ENCODE results near the gene EN2.
"Not testable (repeated sequence)": the region's sequence is repeated elsewhere in the genome, so short reads cannot be mapped to it uniquely, and the experiment has no call there.

Gene EN2

DNA sequence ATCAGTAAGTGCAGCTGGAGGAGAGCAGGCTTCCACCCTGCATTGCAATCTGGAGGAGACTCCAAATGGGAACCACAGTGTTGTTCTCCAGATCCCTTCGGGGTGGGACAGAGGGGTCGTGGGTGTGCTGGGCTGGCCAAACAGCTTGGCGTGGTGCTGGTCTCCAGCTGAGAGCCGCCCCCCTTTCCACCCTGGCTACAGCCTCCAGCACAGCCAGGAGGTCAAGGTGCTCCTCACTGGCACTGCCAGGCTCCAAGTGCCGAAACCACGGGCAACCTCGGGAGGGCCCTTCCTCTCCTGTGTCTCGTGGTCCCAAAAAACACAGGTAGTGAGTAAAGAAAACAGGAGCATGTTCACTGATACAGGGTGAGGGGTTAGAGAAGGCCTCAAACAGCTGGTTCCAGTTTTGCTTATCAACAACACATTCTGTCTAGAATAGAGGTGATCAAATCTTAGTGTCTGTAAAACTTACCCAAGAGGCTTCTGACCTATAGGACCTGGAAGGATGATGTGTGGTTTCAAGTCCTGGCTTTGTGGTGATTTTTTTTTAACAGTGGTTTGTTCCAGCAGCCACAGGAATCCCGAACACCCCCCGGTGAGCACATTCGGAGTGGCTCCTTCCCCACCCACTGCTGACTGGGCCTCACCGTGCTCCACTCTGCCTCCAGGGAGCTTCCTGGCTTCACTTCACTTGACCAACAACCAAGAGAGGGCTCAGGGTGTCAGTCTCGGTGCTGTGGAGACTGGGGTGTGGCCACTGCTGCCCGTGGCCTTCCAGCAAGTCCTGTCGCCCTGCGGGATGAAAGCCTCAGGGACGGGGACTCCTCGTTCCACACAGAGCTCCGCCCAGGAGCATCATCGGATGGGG lies 31.2 kb upstream of the EN2 start:
- DNase-seq, result no peak

DNA sequence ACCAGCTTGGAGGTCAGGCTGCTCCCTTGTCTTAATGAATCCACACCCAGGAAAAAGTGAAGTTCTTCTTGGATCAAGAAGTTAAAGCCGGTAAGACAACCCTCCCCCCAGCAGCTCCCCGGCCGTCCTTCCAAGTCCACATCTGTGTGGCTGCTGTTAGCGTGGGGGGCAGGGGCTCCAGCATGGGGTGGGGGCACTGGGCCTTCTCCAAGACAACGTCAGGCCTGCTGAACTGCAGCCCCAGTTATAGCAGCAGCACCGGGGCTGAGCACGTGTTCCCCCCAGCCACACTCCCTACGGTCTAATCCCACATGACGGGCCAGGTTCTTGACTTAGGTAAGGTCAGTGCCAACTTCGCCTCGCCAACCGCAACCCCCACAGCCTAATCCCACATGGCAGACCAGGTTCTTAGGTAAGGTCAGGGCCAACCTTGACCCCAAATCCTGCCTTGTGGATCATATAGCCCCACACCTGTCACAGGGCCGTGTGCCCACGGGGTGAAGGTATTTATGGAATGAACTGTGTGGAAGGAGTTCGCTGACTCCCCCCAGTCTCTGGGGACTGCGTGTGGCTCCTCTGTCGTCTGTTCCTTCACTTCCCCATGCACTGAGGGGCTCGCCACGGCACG lies 30.4 kb upstream of the EN2 start:
- DNase-seq, result no peak

GRCh38 chr7:155428171-155428834 lies 29.6 kb upstream of the EN2 start:
- DNase-seq, result no peak

- no peak for DNase-seq
Observed at GRCh38 chr7:155429651-155430050, 28.3 kb upstream of the EN2 start.

- DNase-seq, result no peak
Observed at GRCh38 chr7:155430606-155431005, 27.3 kb upstream of the EN2 start.

- no peak for DNase-seq
Observed at GRCh38 chr7:155431231-155431630, 26.7 kb upstream of the EN2 start.

DNA sequence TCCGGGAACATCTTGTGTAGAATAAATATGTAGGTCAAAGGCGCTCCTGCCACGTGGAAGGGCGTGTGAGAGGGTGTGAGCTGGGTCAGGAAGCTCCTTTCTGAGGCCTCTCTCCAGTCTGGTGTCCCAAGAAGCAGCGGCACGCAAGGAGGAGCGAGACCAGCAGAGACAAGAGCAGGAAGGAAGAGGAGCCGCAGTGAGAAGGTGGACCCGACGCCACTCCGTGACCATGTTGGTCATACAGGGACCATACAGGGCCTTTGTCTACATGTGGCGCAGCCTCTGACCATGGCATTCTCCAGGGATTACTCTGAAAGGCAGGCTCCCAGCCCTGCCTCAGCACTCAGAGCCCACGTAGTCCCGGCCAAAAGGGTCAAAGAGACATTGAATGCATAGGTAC lies 26.2 kb upstream of the EN2 start:
- no peak for DNase-seq

DNA sequence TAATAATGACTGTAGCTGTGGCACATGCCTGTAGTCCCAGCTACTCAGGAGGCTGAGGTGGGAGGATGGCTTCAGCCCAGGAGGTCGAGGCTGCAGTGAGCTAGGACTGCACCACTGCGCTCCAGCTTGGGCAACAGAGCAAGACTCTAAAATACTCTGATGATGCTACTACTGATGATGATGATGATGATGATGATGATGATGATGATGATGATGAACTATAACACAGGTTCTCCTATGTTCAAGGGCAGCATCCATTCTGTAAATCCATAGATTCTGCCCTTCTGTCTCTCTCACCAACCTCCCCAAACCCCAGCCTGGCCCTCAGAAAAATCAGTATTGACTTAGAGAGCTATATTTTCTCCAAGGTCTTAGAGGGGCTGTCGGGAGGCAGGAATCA lies 22.8 kb upstream of the EN2 start:
- DNase-seq, result no peak

DNA sequence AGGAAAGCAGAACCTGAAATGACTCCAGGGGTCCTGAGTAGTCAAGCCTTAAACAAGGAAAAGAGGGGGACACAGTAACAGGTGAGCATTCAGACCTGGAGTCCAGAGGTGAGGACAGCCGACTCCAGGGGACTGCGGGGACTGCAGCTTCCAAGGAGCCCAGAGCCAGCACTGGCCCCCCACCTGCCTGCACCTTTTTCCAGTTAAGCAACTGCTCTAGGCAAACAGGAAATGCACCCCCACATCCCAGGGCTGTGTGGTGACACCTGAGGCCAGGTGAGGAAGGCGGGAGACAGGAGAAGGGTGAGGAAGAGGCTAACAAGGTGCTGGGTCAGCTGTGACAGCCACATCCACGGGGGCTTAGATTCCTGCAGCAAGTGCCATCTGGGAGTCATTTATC lies 20.1 kb upstream of the EN2 start:
- no peak for DNase-seq

DNA sequence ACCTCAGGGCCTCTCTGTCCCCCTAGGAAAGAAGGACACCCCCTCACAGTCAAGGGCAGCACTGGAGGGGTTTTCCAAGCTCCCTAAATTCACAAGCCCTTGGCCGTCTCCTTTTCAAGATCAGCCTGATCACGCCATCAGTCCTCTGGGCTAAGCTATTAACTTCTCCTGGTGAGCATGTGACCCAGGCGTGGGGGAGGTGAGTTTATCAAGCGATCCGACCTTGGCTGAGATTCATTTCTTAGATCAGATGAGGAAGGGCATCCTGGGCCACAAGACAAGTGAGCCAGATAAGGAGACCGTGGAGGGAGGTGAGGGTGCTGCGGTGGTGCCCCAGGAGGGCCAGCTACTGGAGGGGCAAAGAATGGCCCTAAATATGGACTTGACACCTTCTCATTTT lies 19.2 kb upstream of the EN2 start:
- DNase-seq, result no peak

- DNase-seq, result no peak
Observed at GRCh38 chr7:155439311-155440017, 18.5 kb upstream of the EN2 start.

DNA sequence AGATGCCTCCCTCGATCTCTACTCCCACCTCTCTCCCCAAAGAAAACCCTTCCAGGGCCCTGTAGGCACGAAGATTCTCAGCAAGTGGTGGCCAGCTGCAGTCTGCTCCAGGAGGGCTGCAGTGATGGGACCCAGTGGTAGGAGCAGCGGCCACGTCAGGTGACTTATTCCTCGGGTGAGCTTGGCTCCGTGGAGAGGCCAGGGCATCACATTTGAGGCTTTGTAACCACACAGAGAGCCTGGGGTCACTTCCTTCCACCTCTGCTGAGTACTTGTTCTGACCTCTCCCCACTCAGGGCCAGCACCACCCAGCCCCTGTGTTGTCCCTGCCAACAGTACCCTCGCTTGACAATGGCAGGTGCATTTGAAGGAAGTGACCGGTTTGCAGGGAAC lies 17.9 kb upstream of the EN2 start:
- DNase-seq, result no peak

GRCh38 chr7:155441856-155442255 lies 16.1 kb upstream of the EN2 start:
- no peak for DNase-seq

DNA sequence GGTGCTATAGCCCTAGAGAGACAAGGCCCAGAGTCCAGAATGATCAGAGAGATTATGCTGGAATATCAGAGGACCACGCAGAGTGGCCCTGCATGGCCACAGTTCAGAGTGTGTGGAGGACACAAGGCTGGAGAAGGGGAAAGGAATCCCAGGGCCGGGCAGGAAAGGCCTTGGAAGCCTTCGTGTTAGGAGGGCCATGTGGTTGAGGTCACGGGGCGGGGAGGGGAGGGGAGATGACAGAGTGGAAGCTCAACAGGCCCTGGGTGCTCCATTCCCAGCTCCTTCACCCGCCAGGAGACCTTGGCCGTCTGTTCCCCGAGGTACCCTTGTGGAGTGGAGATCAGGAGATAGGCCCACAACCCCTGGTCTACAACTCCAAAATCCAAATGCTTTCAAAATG lies 13.2 kb upstream of the EN2 start:
- DNase-seq, result no peak

DNA sequence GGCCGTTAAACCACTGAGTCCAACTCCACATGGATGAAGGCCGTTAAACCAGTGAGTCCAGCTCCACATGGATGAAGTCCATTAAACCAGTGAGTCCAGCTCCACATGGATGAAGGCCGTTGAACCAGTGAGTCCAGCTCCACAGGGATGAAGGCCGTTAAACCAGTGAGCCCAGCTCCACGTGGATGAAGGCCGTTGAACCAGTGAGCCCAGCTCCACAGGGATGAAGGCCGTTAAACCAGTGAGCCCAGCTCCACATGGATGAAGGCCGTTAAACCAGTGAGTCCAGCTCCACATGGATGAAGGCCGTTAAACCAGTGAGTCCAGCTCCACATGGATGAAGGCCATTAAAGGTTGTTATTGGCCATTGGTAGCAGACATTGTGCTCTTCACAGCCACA lies 12.3 kb upstream of the EN2 start:
- not testable (repeated sequence) for DNase-seq

- no peak for DNase-seq
Observed at GRCh38 chr7:155447603-155448002, 10.3 kb upstream of the EN2 start.

- no peak for DNase-seq
Observed at GRCh38 chr7:155448632-155449007, 9.3 kb upstream of the EN2 start.

DNA sequence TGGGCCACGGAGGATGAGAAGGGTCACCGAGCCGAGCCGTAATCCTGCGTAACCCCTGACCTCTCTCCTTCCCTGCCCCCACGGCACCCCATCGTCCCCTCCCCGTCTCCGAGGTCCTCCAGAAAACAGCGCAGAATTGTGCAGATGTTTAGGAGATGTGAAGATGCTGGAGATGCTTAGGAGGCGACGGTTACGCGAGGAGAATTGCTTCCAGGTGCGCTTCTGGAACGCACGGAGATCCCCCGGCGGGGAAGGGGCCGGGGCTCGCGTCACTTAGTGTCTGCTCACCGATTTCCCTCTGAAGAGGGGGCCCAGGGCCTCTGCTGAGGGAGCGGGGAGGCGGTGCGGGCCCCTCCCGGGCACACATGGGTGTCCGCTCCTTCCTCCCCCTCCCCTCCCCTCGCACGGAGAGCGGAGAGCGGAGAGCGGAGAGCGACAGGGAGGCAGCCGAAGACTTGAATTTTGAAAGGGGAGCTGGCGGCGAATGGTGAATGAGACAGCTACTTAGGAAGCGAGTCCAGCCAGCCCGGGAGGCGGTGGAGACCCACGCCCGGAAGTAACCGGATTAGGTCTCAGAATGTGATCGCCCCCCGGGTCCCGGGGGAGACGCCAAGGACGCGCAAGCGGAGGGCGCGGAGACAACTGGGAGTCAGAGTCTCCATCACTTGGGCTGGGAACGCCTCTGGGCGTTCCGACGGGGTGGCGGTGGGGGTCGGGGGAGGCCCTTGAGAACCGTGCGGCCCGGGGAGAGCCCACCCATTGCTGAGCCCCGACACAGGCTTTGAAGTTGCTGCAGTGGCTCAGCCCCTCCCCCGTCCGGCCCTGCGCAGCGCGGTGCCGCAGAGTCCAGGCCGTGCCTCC lies 8.7 kb upstream of the EN2 start:
- no peak for DNase-seq

- no peak for DNase-seq
Observed at GRCh38 chr7:155449869-155450557, 7.9 kb upstream of the EN2 start.

DNA sequence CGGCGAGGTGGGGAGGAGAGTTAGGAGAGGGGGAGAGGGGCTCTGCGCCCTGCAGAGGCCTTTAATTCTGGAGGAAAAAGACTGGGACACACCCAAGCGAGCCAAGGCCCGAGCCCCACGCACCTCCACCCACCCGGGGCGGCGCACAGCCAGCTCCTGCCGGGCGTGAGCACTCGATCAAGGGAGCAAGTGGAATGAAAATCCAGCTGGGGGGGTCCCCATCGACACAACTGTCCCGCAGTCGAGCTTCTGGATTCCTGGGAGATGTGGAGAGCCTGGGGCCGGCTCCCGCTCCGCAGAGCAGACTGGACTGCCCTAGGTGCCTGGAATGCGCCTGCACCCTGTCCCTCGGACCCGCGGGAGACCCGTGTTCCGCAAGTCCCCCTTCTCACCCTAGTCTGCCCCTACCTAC lies 7.4 kb upstream of the EN2 start:
- DNase-seq, result no peak

DNA sequence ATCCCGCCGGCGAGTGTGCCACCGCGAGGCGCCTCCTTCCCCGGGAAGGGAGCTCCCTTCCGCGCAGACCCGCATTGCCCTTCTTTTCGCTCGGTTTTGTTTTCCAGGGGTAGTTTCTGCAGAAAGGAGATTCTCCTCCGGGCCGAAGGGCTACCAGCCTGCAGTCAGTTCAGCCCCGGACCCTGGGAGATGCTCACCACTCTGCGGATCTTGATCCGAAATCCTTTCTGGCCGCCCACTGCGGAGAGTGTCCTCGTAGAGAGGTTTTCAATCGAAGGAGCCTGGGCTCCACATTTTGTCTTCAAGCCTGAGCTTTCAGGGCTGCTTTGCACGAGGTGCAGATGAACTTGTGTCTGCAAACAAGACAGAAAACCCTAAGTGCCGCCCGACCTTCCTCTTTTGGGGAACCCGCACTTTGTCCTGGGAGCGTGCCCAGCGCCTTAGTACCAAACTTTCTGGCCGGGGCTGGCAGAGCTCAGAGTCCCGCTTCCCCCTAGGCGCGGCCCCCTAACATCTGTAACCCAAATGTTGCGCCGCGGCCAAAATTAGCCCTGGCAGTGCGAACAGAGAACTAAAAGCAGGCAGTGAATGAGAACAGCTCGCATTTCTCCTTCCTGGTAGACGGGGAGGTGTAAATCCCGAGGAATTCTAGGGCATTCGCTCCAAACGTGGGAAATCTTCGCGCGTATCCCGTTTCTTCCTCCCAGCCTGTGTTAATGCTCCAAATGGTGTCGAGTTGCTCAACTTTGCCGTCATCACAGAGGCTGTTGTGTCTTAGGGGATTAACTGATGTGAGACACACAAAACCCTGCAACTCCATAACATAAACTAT lies 6.7 kb upstream of the EN2 start:
- no peak for DNase-seq

All from NCI-H146 (cell line).